Measurements from ENCODE around the gene EFNB2. TPM values are rescaled to one million over a fixed set of nuclear protein-coding genes. Genes with fewer than 3 reads are reported as not detected.

Gene EFNB2
- total RNA-seq, 1 donor from 2014 or later: 10.1 TPM

GRCh38 chr13:106497079-106497478, 38.4 kb downstream of the EFNB2 start:
- Histone ChIP-seq H3K4me1 (peaks cover 80% of the 10 kb centered on the region), H3K27ac (replicated peaks) (peak overlapping the region; percentile 71), H3K27me3 (ENCODE audit: low read depth) (no peaks in the 10 kb centered on the region), H3K36me3 (peaks cover 26% of the 10 kb centered on the region), H3K9me3 (replicated peaks) (no peaks in the 10 kb centered on the region), H3K4me3 (no peak overlapping the region)
- TF ChIP-seq CTCF (IDR thresholded peaks at IDR 0.05; ENCODE audit: borderline replicate concordance): no peak
- intact Hi-C loops (cut with micrococcal nuclease): no loop called here
- no peak for DNase-seq

GRCh38 chr13:106496072-106496997, 39.1 kb downstream of the EFNB2 start:
- no peaks in the 10 kb centered on the region for H3K9me3 ChIP-seq (replicated peaks)
- TF ChIP-seq CTCF (IDR thresholded peaks at IDR 0.05; ENCODE audit: borderline replicate concordance): no peak
- no peaks in the 10 kb centered on the region for H3K27me3 ChIP-seq (ENCODE audit: low read depth)
- H3K4me1 ChIP-seq: peaks cover 88% of the 10 kb centered on the region
- H3K36me3 ChIP-seq: peaks cover 26% of the 10 kb centered on the region
- DNase-seq: no peak
- peak overlapping the region; percentile 71 for H3K27ac ChIP-seq (replicated peaks)
- H3K4me3 ChIP-seq: no peak overlapping the region
- intact Hi-C loops (cut with micrococcal nuclease): no loop called here

- peaks cover 26% of the 10 kb centered on the region for H3K36me3 ChIP-seq
- no peaks in the 10 kb centered on the region for H3K27me3 ChIP-seq (ENCODE audit: low read depth)
- no peak overlapping the region for H3K4me3 ChIP-seq
- intact Hi-C loops (cut with micrococcal nuclease): no loop called here
- TF ChIP-seq CTCF (IDR thresholded peaks at IDR 0.05; ENCODE audit: borderline replicate concordance): no peak
- no peaks in the 10 kb centered on the region for H3K9me3 ChIP-seq (replicated peaks)
- H3K4me1 ChIP-seq: peaks cover 86% of the 10 kb centered on the region
- peak overlapping the region; percentile 71 for H3K27ac ChIP-seq (replicated peaks)
- DNase-seq: no peak
Observed at GRCh38 chr13:106494936-106495335, 40.5 kb downstream of the EFNB2 start.

- intact Hi-C loops (cut with micrococcal nuclease): no loop called here
- TF ChIP-seq CTCF (IDR thresholded peaks at IDR 0.05; ENCODE audit: borderline replicate concordance): no peak
- Histone ChIP-seq H3K27me3 (ENCODE audit: low read depth) (no peaks in the 10 kb centered on the region), H3K9me3 (replicated peaks) (no peaks in the 10 kb centered on the region), H3K4me1 (peaks cover 82% of the 10 kb centered on the region), H3K4me3 (no peak overlapping the region), H3K36me3 (peaks cover 26% of the 10 kb centered on the region), H3K27ac (replicated peaks) (no peak overlapping the region)
- DNase-seq: no peak
Observed at GRCh38 chr13:106494506-106494905, 41.0 kb downstream of the EFNB2 start.

GRCh38 chr13:106493533-106494220, 41.8 kb downstream of the EFNB2 start:
- Histone ChIP-seq H3K4me3 (no peak overlapping the region), H3K36me3 (peaks cover 26% of the 10 kb centered on the region), H3K27ac (replicated peaks) (peak overlapping the region; percentile 55), H3K4me1 (peaks cover 73% of the 10 kb centered on the region), H3K9me3 (replicated peaks) (no peaks in the 10 kb centered on the region), H3K27me3 (ENCODE audit: low read depth) (no peaks in the 10 kb centered on the region)
- no peak for DNase-seq
- intact Hi-C loops (cut with micrococcal nuclease): no loop called here
- TF ChIP-seq CTCF (IDR thresholded peaks at IDR 0.05; ENCODE audit: borderline replicate concordance): no peak
